SK-N-DZ (cell line): ENCODE data around the gene PRPF40A. TPM values are rescaled to one million over a fixed set of nuclear protein-coding genes. Genes with fewer than 3 reads are reported as not detected.
"Not testable (repeated sequence)": the region's sequence is repeated elsewhere in the genome, so short reads cannot be mapped to it uniquely, and the experiment has no call there.

Experiments used
- DNase-seq: peaks from one replicate; pipeline ENCODE4 v3.0.0-alpha.2; 2015; ENCODE audit warnings: low spot score
- polyA plus RNA-seq, 2 experiments: library from polyadenylated mRNA; depleted of rRNA; stranded (reverse); fragments of >200 nt; gene quantifications; 2 replicates each; pipeline ENCODE4 v1.2.3, GENCODE V29; 2014

The PRPF40A gene
- polyA plus RNA-seq (2014; cell fraction: cytosol; rRNA removed): 71.2 and 99.6 TPM in 2 replicates
- polyA plus RNA-seq (2014; cell fraction: nucleus; rRNA removed): 122 and 137 TPM in 2 replicates

GRCh38 chr2:152717228-152718075 is at the start of gene PRPF40A:
PRPF40A (minus strand) TSS chr2:152717461; CDS start chr2:152717439, 22 bp downstream.
- DNase-seq: peak; percentile 98

- no peak for DNase-seq
These were observed 49.7 kb upstream of the PRPF40A start for GRCh38 chr2:152766928-152767327.

GRCh38 chr2:152763651-152764050 is 46.4 kb upstream of the PRPF40A start:
- DNase-seq: no peak

GRCh38 chr2:152763208-152763607 is 45.9 kb upstream of the PRPF40A start:
- DNase-seq: not testable (repeated sequence)

- DNase-seq: no peak
These were observed 44.9 kb upstream of the PRPF40A start for GRCh38 chr2:152762202-152762601.

- DNase-seq: no peak
These were observed 44.0 kb upstream of the PRPF40A start for GRCh38 chr2:152761214-152761613.

GRCh38 chr2:152759290-152760072 is 42.2 kb upstream of the PRPF40A start:
- no peak for DNase-seq

- peak; percentile 18 for DNase-seq
These were observed 37.8 kb upstream of the PRPF40A start for GRCh38 chr2:152755029-152755428.

- DNase-seq: not testable (repeated sequence)
These were observed 30.5 kb upstream of the PRPF40A start for GRCh38 chr2:152747751-152748150.

- no peak for DNase-seq
These were observed 25.7 kb upstream of the PRPF40A start for GRCh38 chr2:152743002-152743401.

- peak; percentile 63 for DNase-seq
These were observed 23.6 kb upstream of the PRPF40A start for GRCh38 chr2:152740743-152741328.

GRCh38 chr2:152739705-152740104 is 22.4 kb upstream of the PRPF40A start:
- DNase-seq: not testable (repeated sequence)

- no peak for DNase-seq
These were observed 21.2 kb upstream of the PRPF40A start for GRCh38 chr2:152738438-152738837.

- DNase-seq: not testable (repeated sequence)
These were observed 20.2 kb upstream of the PRPF40A start for GRCh38 chr2:152737509-152737908.

- no peak for DNase-seq
These were observed 13.5 kb upstream of the PRPF40A start for GRCh38 chr2:152730591-152731333.

GRCh38 chr2:152729844-152730243 is 12.6 kb upstream of the PRPF40A start:
- DNase-seq: no peak

- no peak for DNase-seq
These were observed 6.7 kb upstream of the PRPF40A start for GRCh38 chr2:152723918-152724317.

- not testable (repeated sequence) for DNase-seq
These were observed 5.4 kb upstream of the PRPF40A start for GRCh38 chr2:152722639-152723038.

GRCh38 chr2:152720794-152721193 is 3.5 kb upstream of the PRPF40A start:
- no peak for DNase-seq

GRCh38 chr2:152718909-152719645 is 1.8 kb upstream of the PRPF40A start:
- peak; percentile 75 for DNase-seq
